CD4-positive, alpha-beta memory T cell (primary cell): Measurements from ENCODE around the gene SMTNL2. TPM values are rescaled to one million over a fixed set of nuclear protein-coding genes. Genes with fewer than 3 reads are reported as not detected.
A peak's percentile ranks its signal among the peaks of the same experiment; 100 is the strongest.

ENCODE experiments used
- CTCF ChIA-PET: fragments of 350-600 bp; sonication (Branson Sonifier 250); formaldehyde crosslinking; loops from one replicate; lab custom pipeline; 2021; ENCODE audit warnings: inconsistent platforms; ENCODE audit not compliant: partially characterized antibody; lab: Charles Lee
- POLR2A ChIA-PET: fragments of 350-600 bp; sonication (Branson Sonifier 250); formaldehyde crosslinking; loops from one replicate; lab custom pipeline; 2021; ENCODE audit not compliant: partially characterized antibody; lab: Charles Lee
- DNase-seq, 5 donors: peaks; one replicate each; pipeline versions ENCODE4 v3.0.0 to v3.0.0-alpha.2; 2020 to 2022; ENCODE audit warnings: mixed read lengths in 1 of 5
- H3K27ac ChIP-seq: one replicate; pipeline ENCODE4 v1.7.0; 2013; ENCODE audit warnings: low read depth, low read length
- H3K27me3 ChIP-seq: 2 replicates; pipeline ENCODE4 v1.7.0; 2013; ENCODE audit warnings: mild to moderate bottlenecking, low read length, moderate library complexity; ENCODE audit not compliant: insufficient read depth
- H3K36me3 ChIP-seq: 2 replicates; pipeline ENCODE4 v1.7.0; 2013; ENCODE audit warnings: mild to moderate bottlenecking, low read length, moderate library complexity; ENCODE audit not compliant: insufficient read depth
- H3K4me1 ChIP-seq: 2 replicates; pipeline ENCODE4 v1.7.0; 2013; ENCODE audit warnings: mild to moderate bottlenecking, low read length, moderate library complexity; ENCODE audit not compliant: insufficient read depth
- H3K4me3 ChIP-seq, 2 donors: one replicate each; pipeline ENCODE4 v1.7.0; 2013; ENCODE audit warnings: low read length in 2 of 2, mild to moderate bottlenecking in 1 of 2
- H3K9me3 ChIP-seq, 2 donors: one replicate each; pipeline ENCODE4 v1.7.0; 2013; ENCODE audit warnings: low read length in 2 of 2, control low read depth in 1 of 2; ENCODE audit not compliant: control insufficient read depth in 1 of 2
- H3K27ac Mint-ChIP-seq, 7 donors: one replicate each; pipeline ENCODE4 v1.8.0; 2020 to 2021; ENCODE audit warnings: mixed read lengths in 7 of 7, mild to moderate bottlenecking in 6 of 7, inconsistent platforms in 3 of 7, moderate library complexity in 3 of 7
- H3K27me3 Mint-ChIP-seq, 2 donors: one replicate each; pipeline ENCODE4 v1.8.0; 2020 to 2021; ENCODE audit warnings: mixed read lengths in 2 of 2
- H3K36me3 Mint-ChIP-seq, 2 donors: one replicate each; pipeline ENCODE4 v1.8.0; 2020 to 2021; ENCODE audit warnings: mixed read lengths in 2 of 2, inconsistent platforms in 1 of 2, mild to moderate bottlenecking in 1 of 2
- H3K4me1 Mint-ChIP-seq, 4 donors: one replicate each; pipeline ENCODE4 v1.8.0; 2020 to 2021; ENCODE audit warnings: mixed read lengths in 4 of 4, mild to moderate bottlenecking in 1 of 4
- H3K4me3 Mint-ChIP-seq, 8 donors: one replicate each; pipeline ENCODE4 v1.8.0; 2020 to 2021; ENCODE audit warnings: mixed read lengths in 8 of 8, mild to moderate bottlenecking in 7 of 8, moderate library complexity in 6 of 8, inconsistent platforms in 3 of 8
- H3K9me3 Mint-ChIP-seq, 8 donors: one replicate each; pipeline ENCODE4 v1.8.0; 2020 to 2021; ENCODE audit warnings: mixed read lengths in 8 of 8, mild to moderate bottlenecking in 5 of 8, inconsistent platforms in 3 of 8, moderate library complexity in 1 of 8
- intact Hi-C: fragments of 100-400 bp; cut with micrococcal nuclease; formaldehyde crosslinking; loops from one replicate; pipeline ENCODE4 v1.15.1; 2023
- polyA plus RNA-seq, 2 donors: library from polyadenylated mRNA; unstranded; fragments of 300-500 nt; fragmentation: Illumina TruSeq; gene quantifications; one replicate each; pipeline ENCODE4 v1.2.3, GENCODE V29; 2021
- total RNA-seq, 2 experiments: library from RNA; stranded (reverse); gene quantifications; one replicate each; pipeline ENCODE4 v1.2.3, GENCODE V29; 2021

The SMTNL2 gene
- total and polyA plus RNA-seq, 4 experiments from 2014 or later: not detected

- peaks cover 15% of the 10 kb centered on the region for H3K36me3 ChIP-seq
- Mint-ChIP-seq H3K27me3 (no peaks in the 10 kb centered on the region), H3K4me3 (peak overlapping the region in 2 of 8 donors; percentile 26 to 29), H3K9me3 (no peaks in the 10 kb centered on the region), H3K27ac (peak overlapping the region in 2 of 7 donors; percentile 30 to 80), H3K4me1 (peaks cover 20 to 41% (median 30%) of the 10 kb centered on the region in 4 donors), H3K36me3 (peaks cover 4 to 21% of the 10 kb centered on the region in 2 donors)
- no peaks in the 10 kb centered on the region for H3K27me3 ChIP-seq
- ChIA-PET CTCF (interaction anchor here (2.4 to 3.5 kb wide), 2 partner anchors 8 to 11 kb away, joined by 12 to 26 read pairs; no protein-coding TSS in a partner anchor), POLR2A (interaction anchor here (0.7 kb wide), 1 partner anchor 710 kb away, joined by 3 read pairs; no protein-coding TSS in a partner anchor)
- no peak overlapping the region for H3K4me3 ChIP-seq
- H3K4me1 ChIP-seq: peaks cover 24% of the 10 kb centered on the region
- no peak overlapping the region for H3K27ac ChIP-seq
- no peaks in the 10 kb centered on the region for H3K9me3 ChIP-seq
- no peak for DNase-seq
- intact Hi-C loops: no loop called here
Observed at GRCh38 chr17:4556996-4557395, 27.3 kb upstream of the SMTNL2 start.

GRCh38 chr17:4557626-4558346 lies 26.5 kb upstream of the SMTNL2 start:
- Histone ChIP-seq H3K27me3 (no peaks in the 10 kb centered on the region), H3K9me3 (no peaks in the 10 kb centered on the region), H3K4me3 (no peak overlapping the region), H3K36me3 (peaks cover 8% of the 10 kb centered on the region), H3K4me1 (peaks cover 30% of the 10 kb centered on the region), H3K27ac (no peak overlapping the region)
- DNase-seq: no peak
- Mint-ChIP-seq H3K27me3 (no peaks in the 10 kb centered on the region), H3K4me1 (peaks cover 28 to 49% (median 37%) of the 10 kb centered on the region in 4 donors), H3K9me3 (no peaks in the 10 kb centered on the region), H3K4me3 (peak overlapping the region in 2 of 8 donors; percentile 22 to 59), H3K36me3 (peaks cover 0 to 16% of the 10 kb centered on the region in 2 donors), H3K27ac (peak overlapping the region in 2 of 7 donors; percentile 35 to 64)
- ChIA-PET POLR2A (interaction anchor here (0.7 kb wide), 1 partner anchor 711 kb away, joined by 3 read pairs; no protein-coding TSS in a partner anchor), CTCF (interaction anchor here (2.4 to 3.5 kb wide), 2 partner anchors 7 to 10 kb away, joined by 12 to 26 read pairs; no protein-coding TSS in a partner anchor)
- intact Hi-C loops: no loop called here

GRCh38 chr17:4558347-4558971 lies 25.9 kb upstream of the SMTNL2 start:
- H3K9me3 Mint-ChIP-seq: no peaks in the 10 kb centered on the region
- no peaks in the 10 kb centered on the region for H3K9me3 ChIP-seq
- H3K27ac Mint-ChIP-seq: no peak overlapping the region
- no peak for DNase-seq
- H3K4me1 Mint-ChIP-seq: peaks cover 34 to 53% (median 44%) of the 10 kb centered on the region in 4 donors
- H3K27me3 Mint-ChIP-seq: no peaks in the 10 kb centered on the region
- ChIA-PET CTCF (interaction anchor here (3.5 kb wide), 1 partner anchor 10 kb away, joined by 26 read pairs; no protein-coding TSS in a partner anchor), POLR2A (no interaction called here)
- H3K4me3 Mint-ChIP-seq: no peak overlapping the region
- H3K36me3 Mint-ChIP-seq: peaks cover 0 to 16% of the 10 kb centered on the region in 2 donors
- peaks cover 2% of the 10 kb centered on the region for H3K36me3 ChIP-seq
- H3K27me3 ChIP-seq: no peaks in the 10 kb centered on the region
- intact Hi-C loops: no loop called here
- H3K4me1 ChIP-seq: peaks cover 37% of the 10 kb centered on the region
- H3K27ac ChIP-seq: no peak overlapping the region
- H3K4me3 ChIP-seq: no peak overlapping the region

- H3K27ac Mint-ChIP-seq: no peak overlapping the region
- CTCF ChIA-PET: no interaction called here
- no peaks in the 10 kb centered on the region for H3K9me3 ChIP-seq
- H3K4me3 Mint-ChIP-seq: no peak overlapping the region
- intact Hi-C loops: no loop called here
- H3K36me3 ChIP-seq: no peaks in the 10 kb centered on the region
- POLR2A ChIA-PET: no interaction called here
- H3K4me1 ChIP-seq: peaks cover 31% of the 10 kb centered on the region
- DNase-seq: no peak
- H3K36me3 Mint-ChIP-seq: peaks cover 0 to 14% of the 10 kb centered on the region in 2 donors
- no peaks in the 10 kb centered on the region for H3K27me3 Mint-ChIP-seq
- H3K4me1 Mint-ChIP-seq: peaks cover 28 to 49% (median 38%) of the 10 kb centered on the region in 4 donors
- no peaks in the 10 kb centered on the region for H3K27me3 ChIP-seq
- H3K4me3 ChIP-seq: no peak overlapping the region
- no peaks in the 10 kb centered on the region for H3K9me3 Mint-ChIP-seq
- H3K27ac ChIP-seq: no peak overlapping the region
Observed at GRCh38 chr17:4559139-4559791, 25.1 kb upstream of the SMTNL2 start.

GRCh38 chr17:4559966-4560365 lies 24.4 kb upstream of the SMTNL2 start:
- no peak overlapping the region for H3K4me3 Mint-ChIP-seq
- peaks cover 24 to 42% (median 33%) of the 10 kb centered on the region in 4 donors for H3K4me1 Mint-ChIP-seq
- peak overlapping the region in 1 of 7 donors; percentile 69 for H3K27ac Mint-ChIP-seq
- Histone ChIP-seq H3K9me3 (no peaks in the 10 kb centered on the region), H3K27me3 (no peaks in the 10 kb centered on the region), H3K36me3 (no peaks in the 10 kb centered on the region), H3K4me1 (peaks cover 25% of the 10 kb centered on the region), H3K27ac (no peak overlapping the region), H3K4me3 (no peak overlapping the region)
- no peaks in the 10 kb centered on the region for H3K9me3 Mint-ChIP-seq
- H3K27me3 Mint-ChIP-seq: no peaks in the 10 kb centered on the region
- intact Hi-C loops: no loop called here
- ChIA-PET CTCF (no interaction called here), POLR2A (no interaction called here)
- DNase-seq: no peak
- H3K36me3 Mint-ChIP-seq: peaks cover 0 to 7% of the 10 kb centered on the region in 2 donors

- H3K27ac ChIP-seq: no peak within 1 kb of the TSS
- peaks cover 28% of the 10 kb centered on the region for H3K4me1 ChIP-seq
- intact Hi-C loops: no loop called here
- no peaks in the 10 kb centered on the region for H3K9me3 ChIP-seq
- peak within 1 kb of the TSS in 2 of 7 donors; percentile 8 to 69 for H3K27ac Mint-ChIP-seq
- ChIA-PET POLR2A (no interaction called here), CTCF (interaction anchor here (1.5 kb wide), 1 partner anchor 79 kb away, joined by 4 read pairs; no protein-coding TSS in a partner anchor)
- H3K36me3 Mint-ChIP-seq: peaks cover 0 to 2% of the 10 kb centered on the region in 2 donors
- DNase-seq: no peak
- H3K4me3 ChIP-seq: no peak within 1 kb of the TSS
- H3K9me3 Mint-ChIP-seq: no peaks in the 10 kb centered on the region
- H3K4me1 Mint-ChIP-seq: peaks cover 25 to 40% (median 32%) of the 10 kb centered on the region in 4 donors
- H3K27me3 Mint-ChIP-seq: no peaks in the 10 kb centered on the region
- H3K36me3 ChIP-seq: no peaks in the 10 kb centered on the region
- peak within 1 kb of the TSS in 1 of 8 donors; percentile 18 for H3K4me3 Mint-ChIP-seq
- no peaks in the 10 kb centered on the region for H3K27me3 ChIP-seq
Observed at GRCh38 chr17:4560421-4560820, 23.9 kb upstream of the SMTNL2 start, which contains the start of gene GGT6. TSS of gene GGT6 (minus strand) at chr17:4560577. CDS start at chr17:4560521, 56 bp downstream.
